GM18499 (cell line): ENCODE measurements around the gene MAN1C1.

Experiments used
- ATAC-seq: cut with Tn5 transposase; IDR thresholded peaks from one replicate; pipeline ENCODE4 v1.9.1; 2021; ENCODE audit warnings: moderate number of reproducible peaks; ENCODE audit not compliant: insufficient read depth, unreplicated experiment

Gene MAN1C1

GRCh38 chr1:25616095-25616986 lies at the start of gene MAN1C1:
MAN1C1 (plus strand) TSS chr1:25616791; CDS start chr1:25617798, 1,007 bp downstream.
- no peak for ATAC-seq

- no peak for ATAC-seq
Measured at GRCh38 chr1:25567710-25568089, 48.9 kb upstream of the MAN1C1 start.

GRCh38 chr1:25568090-25568833 lies 48.3 kb upstream of the MAN1C1 start:
- no peak for ATAC-seq

GRCh38 chr1:25568834-25569596 lies 47.6 kb upstream of the MAN1C1 start:
- no peak for ATAC-seq

- no peak for ATAC-seq
Measured at GRCh38 chr1:25569597-25570396, 46.8 kb upstream of the MAN1C1 start.

GRCh38 chr1:25570798-25571521 lies 45.6 kb upstream of the MAN1C1 start:
- ATAC-seq, result no peak

- no peak for ATAC-seq
Measured at GRCh38 chr1:25571522-25571970, 45.0 kb upstream of the MAN1C1 start.

- no peak for ATAC-seq
Measured at GRCh38 chr1:25572107-25572506, 44.5 kb upstream of the MAN1C1 start.

- ATAC-seq, result no peak
Measured at GRCh38 chr1:25572708-25573590, 43.6 kb upstream of the MAN1C1 start.

GRCh38 chr1:25573591-25573930 lies 43.0 kb upstream of the MAN1C1 start:
- no peak for ATAC-seq

- ATAC-seq, result no peak
Measured at GRCh38 chr1:25573961-25574360, 42.6 kb upstream of the MAN1C1 start.

GRCh38 chr1:25575191-25575590 lies 41.4 kb upstream of the MAN1C1 start:
- ATAC-seq, result no peak

GRCh38 chr1:25576459-25577133 lies 40.0 kb upstream of the MAN1C1 start:
- ATAC-seq, result no peak

GRCh38 chr1:25577134-25577920 lies 39.3 kb upstream of the MAN1C1 start:
- ATAC-seq, result no peak

GRCh38 chr1:25579292-25580252 lies 37.0 kb upstream of the MAN1C1 start:
- ATAC-seq, result no peak

- no peak for ATAC-seq
Measured at GRCh38 chr1:25580927-25581326, 35.7 kb upstream of the MAN1C1 start.
